Small intestine (tissue), 16 donors: Measurements from ENCODE around the gene C14orf180. TPM values are rescaled to one million over a fixed set of nuclear protein-coding genes. Genes with fewer than 3 reads are reported as not detected.

ENCODE experiments used
- DNase-seq, 2 donors: peaks; one replicate each; pipeline versions ENCODE4 v3.0.0 to v3.0.0-alpha.2; 2013
- FAIRE-seq: peaks from 2 replicates; lab custom pipeline; 2012; peaks lifted over from hg19 to GRCh38; lab: Jason Lieb, UNC
- H3K27ac ChIP-seq, 3 donors: one replicate each; pipeline ENCODE4 v1.5.1; 2013; ENCODE audit warnings: low read length in 2 of 3, mild to moderate bottlenecking in 2 of 3, control low read depth in 1 of 3, inconsistent platforms in 1 of 3, low read depth in 1 of 3, moderate library complexity in 1 of 3
- H3K27me3 ChIP-seq, 3 donors: one replicate each; pipeline ENCODE4 v1.6.1; 2013; ENCODE audit warnings: low read length in 3 of 3, inconsistent platforms in 1 of 3; ENCODE audit not compliant: control insufficient read depth in 3 of 3, insufficient read depth in 3 of 3
- H3K36me3 ChIP-seq, 3 donors: one replicate each; pipeline ENCODE4 v1.6.1; 2013; ENCODE audit warnings: low read length in 3 of 3, inconsistent platforms in 1 of 3, low read depth in 1 of 3, mild to moderate bottlenecking in 1 of 3, moderate library complexity in 1 of 3; ENCODE audit not compliant: control insufficient read depth in 3 of 3, insufficient read depth in 2 of 3
- H3K4me1 ChIP-seq, 3 donors: one replicate each; pipeline ENCODE4 v1.6.1; 2013; ENCODE audit warnings: low read length in 2 of 3, inconsistent platforms in 1 of 3, low read depth in 1 of 3, mild to moderate bottlenecking in 1 of 3, moderate library complexity in 1 of 3; ENCODE audit not compliant: control insufficient read depth in 3 of 3, insufficient read depth in 2 of 3
- H3K4me3 ChIP-seq, 3 donors: one replicate each; pipeline ENCODE4 v1.5.1; 2013; ENCODE audit warnings: low read length in 3 of 3, control low read depth in 1 of 3, inconsistent platforms in 1 of 3, low read depth in 1 of 3, mild to moderate bottlenecking in 1 of 3, moderate library complexity in 1 of 3
- H3K9me3 ChIP-seq, 2 donors: one replicate each; pipeline ENCODE4 v1.6.1; 2013; ENCODE audit warnings: low read depth in 1 of 2, low read length in 1 of 2; ENCODE audit not compliant: control insufficient read depth in 2 of 2, insufficient read depth in 1 of 2
- WGBS, 3 donors: extraction: QIAGEN DNeasy Blood & Tissue Kit; methylation state at CpG; one replicate each; pipeline ENCODE4 v1.1.7; 2013; 5-methylcytosine and 5-hydroxymethylcytosine counted together
- long read RNA-seq, 10 donors: transcript quantifications; one replicate each; lab custom pipeline, GENCODE V29; 2026
- polyA plus RNA-seq, 4 donors: library from polyadenylated mRNA; stranded (reverse) in 3 of 4; unstranded in 1 of 4; fragments of 200-250 nt in 3 of 4; fragments of 120-200 nt in 1 of 4; gene quantifications; one replicate each; pipeline versions ENCODE4 v1.2.1 to v1.2.3, GENCODE V29; 2013
- donor health status: healthy with polysubstance abuse.
- donor health status: control.
- donor health status: control.
- donor health status: Bipolar disorder and iron deficiency.
- donor health status: healthy.

The C14orf180 gene
- 1 to 10 TPM in 1 of 4 donors, under 1 TPM in 1, not detected in 2; 0.04 to 2.3 TPM for polyA plus RNA-seq
- long read RNA-seq, donor 1 = 0 reads
- long read RNA-seq, donor 2 = 0 reads
- long read RNA-seq, donor 3 = 0 reads
- long read RNA-seq, donor 4 = 0 reads
- long read RNA-seq, donor 5 = 0 reads
- long read RNA-seq, donor 6 = 0 reads
- long read RNA-seq, donor 7 = 0 reads
- long read RNA-seq, donor 8 = 0 reads
- long read RNA-seq, donor 9 = 0 reads
- long read RNA-seq, donor 10 = 0 reads

DNA sequence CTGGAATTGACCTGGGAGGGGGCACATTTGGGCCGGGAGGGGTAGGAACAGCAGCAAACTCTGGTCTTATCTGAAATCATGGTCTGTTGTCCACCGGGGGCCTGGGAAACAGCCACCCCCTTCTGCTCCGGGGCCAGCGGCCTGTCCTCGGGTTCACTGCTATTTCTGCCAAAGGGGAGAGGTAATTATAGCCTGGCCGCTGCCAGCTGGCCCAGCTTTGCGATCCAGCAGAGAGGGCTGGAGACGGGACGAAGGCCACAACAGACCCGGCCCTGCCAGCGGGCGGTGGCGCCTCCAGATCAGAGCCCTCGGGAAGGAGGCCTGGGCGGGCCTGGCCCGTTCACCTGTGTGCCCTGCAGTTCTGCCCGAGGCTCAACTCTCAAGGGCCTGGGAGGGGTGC is at the start of gene C14orf180:
Gene C14orf180, plus strand, starts transcription at position 258 of the 400 bp plus-strand sequence. CDS start 6,667 bp downstream, outside the sequence.
- 16 to 41% (median 23%) methylated on average over 16 to 17 of the region's 17 CpGs for WGBS, 3 donors
- H3K4me1 ChIP-seq = peaks cover 0 to 89% (median 6%) of the 10 kb centered on the region in 3 donors
- FAIRE-seq = no peak

DNA sequence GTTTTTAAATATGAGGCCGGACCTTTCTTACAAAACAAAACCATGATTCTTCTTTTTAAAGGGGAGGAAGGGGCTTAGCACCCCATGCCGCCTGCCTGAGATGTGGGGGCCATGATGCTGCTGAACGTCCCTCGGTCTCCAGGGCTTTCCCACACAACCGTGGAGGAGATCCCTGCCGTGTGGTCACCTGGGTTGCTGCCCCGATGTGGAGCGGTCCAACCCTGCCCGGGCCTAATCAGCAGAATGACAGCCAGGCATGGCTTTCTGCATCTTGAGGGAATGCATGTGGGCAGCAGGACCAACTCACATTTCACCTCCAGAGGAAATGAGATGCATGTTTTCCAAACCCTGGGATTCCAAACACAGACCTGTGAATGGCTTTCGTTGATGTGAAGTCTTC is 48.9 kb upstream of the C14orf180 start:
- Histone ChIP-seq H3K4me1 (no peaks in the 10 kb centered on the region), H3K9me3 (peaks cover 0 to 17% of the 10 kb centered on the region in 2 donors), H3K27ac (no peak overlapping the region), H3K4me3 (no peak overlapping the region), H3K36me3 (no peaks in the 10 kb centered on the region), H3K27me3 (no peaks in the 10 kb centered on the region)
- 77 to 87% (median 79%) methylated on average over 10 of the region's 10 CpGs for WGBS, 3 donors
- DNase-seq (no peak), FAIRE-seq (no peak)

More for the DNA sequence above, at the start of gene C14orf180:
- Histone ChIP-seq H3K9me3 (no peaks in the 10 kb centered on the region), H3K27me3 (no peaks in the 10 kb centered on the region), H3K27ac (no peak within 1 kb of the TSS), H3K36me3 (no peaks in the 10 kb centered on the region), H3K4me3 (no peak within 1 kb of the TSS)
- peak in 1 of 2 donors; percentile 33 for DNase-seq

DNA sequence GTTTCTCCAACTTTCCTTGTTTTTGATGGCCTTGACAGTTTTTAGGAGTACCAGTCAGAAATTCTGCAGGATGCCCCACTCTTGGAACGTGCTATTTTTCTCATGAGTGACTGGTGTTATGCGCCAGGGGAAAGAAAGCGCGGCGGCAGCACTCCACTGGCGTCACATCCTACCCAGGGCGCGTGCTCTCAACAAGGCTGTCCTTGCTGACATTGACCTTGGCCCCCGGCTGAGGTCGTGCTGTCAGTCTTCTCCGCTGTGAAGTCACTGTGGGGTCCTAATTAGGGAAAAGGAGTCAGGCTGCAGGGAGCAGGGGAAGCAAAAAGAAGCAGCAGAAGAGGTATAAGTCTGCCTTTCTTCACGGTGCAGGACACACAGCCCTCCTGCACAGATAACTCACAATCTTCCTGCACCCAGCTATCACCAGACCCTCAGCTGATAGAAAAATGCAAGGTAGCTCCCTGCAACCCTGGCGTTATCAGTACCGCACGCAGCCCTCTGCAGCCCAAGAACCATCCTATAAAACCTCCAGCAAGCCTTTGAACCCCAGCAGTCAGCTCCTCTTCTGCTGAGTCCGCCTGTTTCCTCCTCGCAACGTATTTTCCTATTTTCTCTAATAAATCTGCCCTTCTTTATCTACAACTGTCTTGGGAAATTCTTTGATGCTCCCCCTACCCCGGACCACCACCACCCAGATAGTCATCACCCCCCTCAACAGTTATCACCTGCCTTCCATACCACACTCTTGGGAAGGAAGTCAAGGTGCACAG is 48.0 kb upstream of the C14orf180 start:
- 67 to 76% (median 74%) methylated on average over 19 of the region's 19 CpGs for WGBS, 3 donors
- no peak for DNase-seq

DNA sequence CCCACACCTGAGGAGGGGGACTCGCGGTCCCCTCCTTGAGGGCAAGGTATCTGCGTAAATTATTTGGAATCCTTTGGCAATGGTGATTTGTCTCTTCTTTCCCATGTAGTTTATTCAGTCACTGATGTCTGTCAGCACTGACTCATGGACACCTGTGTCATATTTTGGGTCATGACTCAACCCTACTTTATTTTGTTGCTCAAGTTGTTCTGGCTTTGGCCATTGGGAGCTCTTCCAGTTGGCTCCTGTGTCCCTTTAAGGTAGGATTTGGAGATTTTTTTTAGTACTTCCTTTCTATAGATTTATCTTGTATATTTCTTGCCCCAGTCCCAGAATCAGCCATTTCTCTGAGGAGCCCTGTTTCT is 47.4 kb upstream of the C14orf180 start:
- Histone ChIP-seq H3K27ac (no peak overlapping the region), H3K27me3 (no peaks in the 10 kb centered on the region), H3K36me3 (no peaks in the 10 kb centered on the region), H3K9me3 (peaks cover 0 to 17% of the 10 kb centered on the region in 2 donors), H3K4me1 (no peaks in the 10 kb centered on the region), H3K4me3 (no peak overlapping the region)
- FAIRE-seq (no peak), DNase-seq (no peak)
- WGBS, 3 donors = 90 to 94% (median 91%) methylated on average over 3 of the region's 3 CpGs

More for the DNA sequence above, 48.0 kb upstream of the C14orf180 start:
- no peak overlapping the region for H3K4me3 ChIP-seq
- H3K4me1 ChIP-seq = no peaks in the 10 kb centered on the region
- FAIRE-seq = no peak
- no peaks in the 10 kb centered on the region for H3K36me3 ChIP-seq
- no peak overlapping the region for H3K27ac ChIP-seq
- H3K27me3 ChIP-seq = no peaks in the 10 kb centered on the region
- H3K9me3 ChIP-seq = peaks cover 0 to 17% of the 10 kb centered on the region in 2 donors

DNA sequence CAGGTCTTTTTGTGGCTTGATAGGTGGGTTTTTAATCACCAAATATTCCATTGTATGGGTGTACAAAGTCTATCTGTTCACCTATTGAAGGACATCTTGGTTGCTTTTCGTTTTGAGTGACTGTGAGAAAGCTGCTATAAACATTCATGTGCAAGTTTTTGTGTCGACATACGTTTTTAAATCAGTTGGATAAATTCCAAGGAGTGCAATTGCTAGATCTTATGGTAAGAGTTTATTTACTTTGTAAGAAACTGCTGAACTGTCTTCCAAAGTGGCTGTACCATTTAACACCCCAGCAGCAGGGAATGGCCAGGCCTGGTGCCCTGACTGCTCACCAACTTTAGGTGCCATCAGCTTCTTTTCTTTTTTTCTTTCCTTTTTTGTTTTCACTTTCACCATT is 45.5 kb upstream of the C14orf180 start:
- Histone ChIP-seq H3K4me3 (no peak overlapping the region), H3K9me3 (peaks cover 0 to 4% of the 10 kb centered on the region in 2 donors), H3K27me3 (no peaks in the 10 kb centered on the region), H3K27ac (no peak overlapping the region), H3K36me3 (no peaks in the 10 kb centered on the region), H3K4me1 (no peaks in the 10 kb centered on the region)
- 46 to 50% (median 48%) methylated on average over 3 of the region's 3 CpGs for WGBS, 3 donors
- DNase-seq (no peak), FAIRE-seq (no peak)

DNA sequence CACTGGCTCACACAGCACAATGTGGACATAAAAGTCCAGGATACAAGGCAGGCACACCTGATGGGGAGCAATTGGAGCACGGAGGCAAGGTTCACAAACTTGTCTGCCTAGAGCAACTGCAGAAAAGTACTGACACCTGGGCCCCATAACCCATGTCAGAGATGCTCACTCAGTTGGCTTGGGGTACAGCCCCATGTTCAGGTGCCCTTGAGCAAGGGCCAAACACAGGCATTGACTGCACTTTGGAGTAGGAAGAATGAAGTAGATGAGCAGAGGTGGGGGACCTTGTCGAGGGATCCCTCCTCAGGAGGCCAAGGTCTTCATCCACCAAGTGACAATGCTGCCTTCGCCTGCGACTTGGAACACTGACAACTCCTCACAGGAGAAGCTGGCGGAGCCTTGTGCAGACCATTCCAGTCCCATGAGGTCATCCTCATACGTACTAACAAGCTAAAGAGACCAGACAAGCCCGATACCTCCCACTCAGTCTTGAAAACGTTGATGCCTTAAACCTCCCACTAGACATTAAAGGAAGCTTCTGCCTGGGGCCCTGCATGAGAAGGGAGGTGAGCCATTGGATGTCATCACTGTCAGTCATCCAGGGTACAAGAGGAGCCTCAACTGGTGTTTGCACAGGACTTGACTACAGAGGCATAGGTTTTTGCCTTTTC is 42.5 kb upstream of the C14orf180 start:
- Histone ChIP-seq H3K9me3 (peaks cover 0 to 4% of the 10 kb centered on the region in 2 donors), H3K4me1 (no peaks in the 10 kb centered on the region), H3K27me3 (no peaks in the 10 kb centered on the region), H3K36me3 (no peaks in the 10 kb centered on the region), H3K27ac (no peak overlapping the region), H3K4me3 (no peak overlapping the region)
- DNase-seq (peak in 1 of 2 donors; percentile 16), FAIRE-seq (no peak)
- WGBS, 3 donors = 52 to 63% (median 62%) methylated on average over 8 of the region's 8 CpGs

DNA sequence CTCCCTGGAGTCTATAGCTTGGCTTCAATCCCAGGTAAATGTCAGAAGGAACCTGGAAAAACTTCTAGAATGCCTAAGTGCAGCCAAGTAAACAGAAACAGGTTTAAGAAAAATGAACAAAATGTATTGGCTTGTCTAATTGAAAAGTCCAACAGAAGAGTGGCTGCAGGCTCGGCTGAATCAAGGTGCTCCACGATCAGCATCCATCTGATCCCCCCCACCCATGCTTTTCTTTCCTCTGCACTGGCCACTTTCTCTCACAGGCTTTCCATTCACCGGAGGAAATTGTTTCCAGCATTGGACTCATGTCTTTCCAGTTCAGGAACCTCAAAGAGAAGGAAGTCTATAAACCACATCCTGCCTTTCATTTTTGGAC is 42.0 kb upstream of the C14orf180 start:
- H3K9me3 ChIP-seq = peaks cover 0 to 4% of the 10 kb centered on the region in 2 donors
- FAIRE-seq (no peak), DNase-seq (no peak)
- no peaks in the 10 kb centered on the region for H3K4me1 ChIP-seq
- no peaks in the 10 kb centered on the region for H3K36me3 ChIP-seq
- H3K27ac ChIP-seq = no peak overlapping the region
- 57 to 84% (median 66%) methylated on average over 3 of the region's 3 CpGs for WGBS, 3 donors
- H3K27me3 ChIP-seq = no peaks in the 10 kb centered on the region
- no peak overlapping the region for H3K4me3 ChIP-seq

DNA sequence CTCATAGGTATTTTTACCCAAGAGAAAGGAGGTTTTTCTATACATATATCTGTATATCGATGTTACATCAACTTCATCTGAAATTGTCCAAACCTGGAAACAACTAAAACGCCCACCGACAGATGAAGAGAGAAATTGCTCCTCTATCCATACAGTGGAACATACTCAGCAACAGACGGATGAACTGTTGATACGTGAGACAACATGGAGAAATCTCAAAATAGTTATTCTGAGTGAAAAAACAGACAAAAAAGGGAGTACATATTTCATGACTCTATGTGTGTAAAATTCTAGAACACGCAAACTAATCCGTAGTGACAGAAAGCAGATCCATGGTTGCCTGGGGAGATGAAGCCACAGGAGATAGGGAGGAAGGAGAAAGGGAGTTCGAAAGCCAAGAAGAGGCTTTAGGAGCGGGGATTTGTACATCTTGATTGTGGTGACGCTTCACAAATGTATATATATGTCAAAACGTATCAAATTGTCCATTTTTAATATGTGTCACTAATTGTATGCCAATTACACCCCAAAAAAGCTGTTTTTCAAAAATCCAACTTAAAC is 37.6 kb upstream of the C14orf180 start:
- Histone ChIP-seq H3K4me3 (no peak overlapping the region), H3K9me3 (no peaks in the 10 kb centered on the region), H3K4me1 (no peaks in the 10 kb centered on the region), H3K36me3 (no peaks in the 10 kb centered on the region), H3K27ac (no peak overlapping the region), H3K27me3 (peaks cover 0 to 8% (median 0%) of the 10 kb centered on the region in 3 donors)
- 77 to 83% (median 79%) methylated on average over 11 of the region's 11 CpGs for WGBS, 3 donors
- no peak for DNase-seq
- no peak for FAIRE-seq
